HG02840 (cell line): ENCODE measurements around the gene LIN37.
A peak's percentile ranks its signal among the peaks of the same experiment; 100 is the strongest.

Experiments used
- ATAC-seq: cut with Tn5 transposase; IDR thresholded peaks from one replicate; pipeline ENCODE4 v1.9.1; 2021; ENCODE audit warnings: mild to moderate bottlenecking, moderate library complexity, moderate number of reproducible peaks; ENCODE audit not compliant: unreplicated experiment, low FRiP score

The LIN37 gene

DNA sequence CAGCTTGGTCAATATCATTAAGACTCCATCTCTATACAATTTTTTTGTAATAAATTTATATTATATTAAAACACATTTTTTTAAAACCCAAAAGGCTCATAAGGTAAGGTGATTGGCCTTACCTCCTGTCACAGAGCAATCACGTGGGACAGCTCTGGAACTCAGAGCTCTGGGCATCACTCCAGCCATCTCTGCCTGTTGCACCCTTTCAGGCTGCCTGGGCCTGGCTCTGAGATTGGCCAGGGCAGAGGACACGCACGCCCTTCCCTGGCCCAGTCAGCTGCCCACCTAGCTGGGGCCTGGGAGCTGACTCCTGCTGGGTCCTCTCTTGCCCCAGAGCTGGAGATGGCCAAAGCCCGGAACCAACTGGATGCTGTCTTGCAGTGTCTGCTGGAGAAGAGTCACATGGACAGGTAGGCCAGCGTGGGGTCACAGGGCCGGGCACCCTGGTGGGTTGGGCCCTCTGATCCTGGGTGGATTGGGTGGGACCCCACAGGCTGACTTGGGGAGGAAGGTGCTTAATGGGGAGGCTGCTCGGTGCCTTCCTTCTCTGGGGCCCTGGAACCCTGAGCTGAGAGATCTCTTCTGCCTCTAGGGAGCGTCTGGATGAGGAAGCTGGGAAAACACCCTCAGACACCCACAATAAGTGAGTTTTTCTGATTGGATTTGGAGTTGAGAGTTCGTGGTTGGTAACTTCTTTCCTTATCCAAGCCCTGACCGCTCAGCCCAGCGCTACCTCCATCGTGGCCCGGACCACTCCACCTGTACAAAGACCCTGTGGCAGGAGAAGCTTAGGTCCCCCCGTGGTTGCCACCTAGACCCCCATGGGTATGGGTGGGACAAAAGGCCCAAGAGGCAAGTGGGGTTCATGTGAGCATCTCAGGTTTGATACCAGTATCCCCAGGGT is 3.7 kb downstream of the LIN37 start:
- no peak for ATAC-seq

DNA sequence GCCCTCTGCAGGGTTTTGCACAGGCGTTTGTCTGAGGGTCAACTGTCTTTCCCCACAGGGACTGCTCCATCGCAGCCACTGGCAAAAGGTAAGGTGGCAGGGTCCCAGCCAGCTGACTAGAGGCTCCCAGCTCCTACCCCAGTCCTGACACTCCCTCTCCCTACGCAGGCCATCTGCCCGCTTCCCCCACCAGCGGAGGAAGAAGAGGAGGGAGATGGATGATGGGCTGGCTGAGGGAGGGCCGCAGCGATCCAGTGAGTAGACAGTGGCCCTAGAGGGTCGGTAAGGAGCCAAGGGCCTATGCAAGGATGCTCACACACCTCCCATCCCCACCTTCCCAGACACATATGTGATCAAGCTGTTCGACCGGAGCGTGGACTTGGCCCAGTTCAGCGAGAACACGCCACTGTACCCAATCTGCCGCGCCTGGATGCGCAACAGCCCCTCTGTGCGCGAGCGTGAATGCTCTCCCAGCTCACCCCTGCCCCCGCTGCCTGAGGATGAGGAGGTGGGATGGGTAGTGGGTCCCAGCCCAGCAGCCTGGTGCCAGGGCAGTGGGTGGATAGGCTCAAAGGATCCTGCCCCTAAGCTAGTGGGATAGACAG is 4.5 kb downstream of the LIN37 start:
- no peak for ATAC-seq

DNA sequence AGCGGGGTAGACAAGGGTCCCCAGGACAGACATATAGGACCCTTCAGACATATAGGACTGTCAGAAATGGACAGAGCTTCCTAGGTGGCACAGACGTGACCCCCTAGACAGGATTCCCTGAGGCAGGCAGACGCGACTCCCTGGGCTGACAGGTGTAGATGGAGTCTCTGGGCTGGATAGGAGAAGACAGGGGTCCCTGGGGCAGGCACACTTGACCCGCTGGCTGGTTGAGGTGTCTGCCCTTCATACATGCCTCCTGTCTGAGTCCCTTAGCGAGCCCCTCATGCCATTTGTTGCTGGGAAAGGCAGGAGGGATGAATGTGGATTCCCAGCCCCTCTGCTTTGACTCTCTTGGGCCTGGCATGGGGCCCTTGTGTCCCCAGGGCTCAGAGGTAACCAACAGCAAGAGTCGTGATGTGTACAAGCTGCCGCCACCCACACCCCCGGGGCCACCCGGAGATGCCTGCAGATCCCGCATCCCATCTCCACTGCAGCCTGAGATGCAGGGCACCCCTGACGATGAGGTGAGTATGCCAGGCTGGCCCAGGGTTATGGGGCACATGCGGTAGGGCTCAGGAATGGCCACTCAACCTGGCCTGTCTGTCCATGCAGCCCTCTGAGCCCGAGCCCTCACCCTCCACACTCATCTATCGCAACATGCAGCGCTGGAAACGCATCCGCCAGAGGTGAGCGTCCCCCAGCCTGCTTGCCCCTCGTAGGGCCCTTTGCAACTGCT is 5.4 kb downstream of the LIN37 start:
- no peak for ATAC-seq

DNA sequence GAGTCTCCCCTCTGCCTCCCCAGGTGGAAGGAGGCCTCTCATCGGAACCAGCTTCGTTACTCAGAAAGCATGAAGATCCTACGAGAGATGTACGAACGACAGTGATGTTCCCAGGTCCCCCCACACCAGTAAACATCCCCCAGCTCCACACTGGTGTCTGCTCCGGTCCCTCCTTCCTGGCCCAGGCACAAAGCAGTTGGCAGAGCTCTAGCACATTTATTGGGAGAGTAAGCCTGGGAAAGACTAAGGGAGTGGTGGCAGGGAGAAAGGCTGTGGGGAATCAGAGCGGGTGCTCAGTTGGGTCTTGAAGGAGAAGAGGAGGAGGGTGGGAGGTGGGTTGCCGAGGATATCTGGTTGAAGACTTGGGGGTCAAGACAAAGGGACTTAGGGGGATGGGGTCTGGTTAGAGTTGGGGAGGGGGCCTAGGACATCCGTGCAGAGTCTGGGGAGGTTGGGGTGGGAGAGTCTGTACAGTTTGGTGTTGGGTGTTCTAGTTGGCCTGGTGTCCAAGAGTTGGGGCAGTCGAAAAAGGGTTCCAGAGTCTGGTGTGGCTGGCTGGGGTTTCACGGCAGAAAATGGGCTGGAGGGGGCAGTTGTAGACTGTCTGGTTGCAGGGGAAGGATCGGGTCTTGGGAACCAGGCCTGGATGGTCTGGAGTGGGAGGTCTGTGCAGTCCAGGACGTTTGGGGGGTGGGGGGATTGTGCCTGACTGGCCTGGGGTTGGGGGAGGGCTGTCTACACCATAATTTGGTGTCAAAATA is 6.2 kb downstream of the LIN37 start:
- ATAC-seq, result no peak

DNA sequence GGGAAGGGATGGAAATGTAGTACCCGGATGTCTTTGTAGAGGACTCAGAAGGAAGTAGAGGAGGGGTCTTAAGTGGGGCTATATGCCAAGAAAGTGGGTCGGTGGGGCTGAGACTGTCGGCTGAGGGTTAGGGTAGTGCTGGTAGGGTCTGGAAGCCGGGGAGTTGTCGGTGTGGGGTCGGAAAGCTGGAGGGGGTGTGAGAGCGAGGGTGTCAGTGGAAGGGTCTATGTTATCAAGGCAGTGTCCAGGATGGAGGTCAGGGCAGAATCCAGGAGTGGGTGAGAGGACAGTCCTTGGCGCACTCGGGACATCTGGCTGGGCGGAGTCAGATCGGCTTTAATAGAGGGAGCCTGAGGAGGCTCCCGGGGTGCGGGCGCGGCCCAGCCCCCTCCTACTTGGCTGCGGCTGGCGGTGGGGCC is 6.8 kb downstream of the LIN37 start:
- ATAC-seq, result no peak

DNA sequence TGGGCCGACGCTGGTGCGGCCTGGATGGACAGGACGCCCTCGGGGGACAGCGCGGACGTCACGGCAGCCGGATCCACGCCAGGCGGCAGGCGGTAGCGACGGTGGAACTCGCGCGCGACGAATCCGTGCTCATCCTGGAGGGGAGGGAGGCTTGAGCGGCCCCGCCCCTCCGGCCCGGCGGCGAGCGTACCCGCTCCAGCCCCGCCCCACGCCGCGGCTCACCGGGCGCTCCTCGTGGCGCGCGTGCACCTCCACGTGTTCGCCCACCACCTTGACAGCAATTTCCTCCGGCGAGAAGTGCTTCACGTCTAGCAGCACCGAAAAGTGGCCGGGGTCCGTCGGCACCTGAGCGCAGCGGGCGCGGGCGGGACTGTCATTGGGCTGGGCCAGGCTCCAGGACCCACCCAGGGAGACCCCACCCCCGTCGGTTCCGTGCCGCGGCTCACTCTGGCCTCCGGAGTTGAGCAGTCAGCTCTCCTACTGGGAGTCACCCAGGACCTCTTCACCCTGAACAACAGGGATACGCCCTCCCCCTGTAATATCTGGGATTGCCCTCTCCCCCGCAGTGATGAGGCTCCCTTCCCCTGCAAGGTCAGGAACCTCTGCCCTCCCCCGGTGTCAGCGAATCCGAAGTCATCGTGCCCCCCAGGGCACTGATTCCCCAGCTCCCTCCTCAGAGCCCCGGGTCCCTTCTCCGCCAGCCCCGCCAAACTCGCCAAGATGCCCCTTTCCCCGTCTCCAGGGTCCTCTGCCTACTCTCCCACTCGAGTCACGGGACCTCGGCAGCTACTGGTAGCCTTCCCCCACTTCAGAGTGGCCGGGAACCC is 7.4 kb downstream of the LIN37 start:
- no peak for ATAC-seq

DNA sequence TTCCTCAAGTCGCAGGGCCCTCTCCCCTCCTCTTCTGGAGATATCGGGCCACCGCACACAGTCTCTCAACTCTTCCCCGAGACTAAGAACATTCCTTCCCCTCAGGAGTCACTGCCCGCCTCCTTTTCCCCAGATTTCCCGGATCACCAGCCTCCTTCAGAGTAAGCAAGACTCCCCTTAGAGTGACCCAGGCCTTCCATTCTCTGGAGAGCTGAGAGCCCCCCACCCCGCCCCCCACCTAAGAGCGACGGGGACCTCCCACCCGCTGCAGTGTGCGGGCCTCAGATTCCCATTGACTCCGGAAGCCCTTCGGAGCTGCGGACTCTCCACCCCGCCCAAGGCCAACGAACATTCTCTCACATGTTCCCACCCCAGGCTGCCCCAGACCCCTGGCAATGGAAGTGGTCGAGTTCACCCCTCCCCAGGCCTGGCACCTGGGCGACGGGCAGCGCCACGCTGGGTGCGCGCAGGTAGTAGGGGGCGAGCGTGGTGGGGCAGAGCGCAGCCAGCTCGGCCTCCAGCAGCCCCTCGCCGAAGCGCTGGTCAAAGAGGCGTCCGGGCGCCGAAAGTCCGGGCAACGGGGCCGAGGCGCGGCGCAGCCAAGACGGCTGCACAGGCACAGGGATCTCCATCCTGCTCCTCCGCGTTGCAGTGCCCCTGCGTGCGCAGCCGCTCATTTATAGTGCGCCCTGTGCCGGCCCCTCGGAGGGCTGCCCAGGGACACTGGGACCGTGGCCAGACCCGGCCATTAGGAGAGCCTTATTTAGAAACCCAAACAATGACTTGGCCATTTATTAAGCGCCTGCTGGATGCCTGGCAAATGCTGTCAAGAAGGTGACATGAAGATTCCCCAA is 8.2 kb downstream of the LIN37 start, which contains the start of gene HSPB6:
HSPB6 (minus strand) TSS at position 653 of the 854 bp plus-strand sequence; CDS start at position 632, 21 bp downstream.
- no peak for ATAC-seq

DNA sequence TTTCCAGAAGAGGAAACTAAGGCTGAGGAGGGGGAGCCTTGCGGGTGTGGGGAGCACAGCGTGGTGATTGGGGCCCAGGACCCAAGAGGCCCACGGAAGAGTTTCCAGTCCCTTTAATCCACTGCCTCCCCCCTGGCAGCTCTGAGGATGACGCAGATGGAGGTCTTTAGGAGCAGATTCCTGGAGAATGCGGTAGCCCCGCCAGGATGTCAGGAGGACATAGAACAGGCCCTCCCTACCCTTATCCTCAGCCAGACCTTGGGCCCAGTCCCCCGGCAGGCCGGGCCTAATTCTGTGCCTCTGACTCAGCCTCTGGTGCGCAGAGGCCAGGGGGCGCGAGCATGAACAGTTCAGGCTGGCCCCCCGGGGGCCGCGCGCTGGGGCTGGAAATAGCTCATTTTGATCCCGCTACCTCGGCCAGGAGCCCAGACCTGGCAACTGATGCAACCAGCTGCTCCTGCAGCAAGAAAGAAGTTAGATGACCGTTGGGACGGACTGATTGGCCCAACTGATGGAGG is 8.9 kb downstream of the LIN37 start:
- no peak for ATAC-seq

DNA sequence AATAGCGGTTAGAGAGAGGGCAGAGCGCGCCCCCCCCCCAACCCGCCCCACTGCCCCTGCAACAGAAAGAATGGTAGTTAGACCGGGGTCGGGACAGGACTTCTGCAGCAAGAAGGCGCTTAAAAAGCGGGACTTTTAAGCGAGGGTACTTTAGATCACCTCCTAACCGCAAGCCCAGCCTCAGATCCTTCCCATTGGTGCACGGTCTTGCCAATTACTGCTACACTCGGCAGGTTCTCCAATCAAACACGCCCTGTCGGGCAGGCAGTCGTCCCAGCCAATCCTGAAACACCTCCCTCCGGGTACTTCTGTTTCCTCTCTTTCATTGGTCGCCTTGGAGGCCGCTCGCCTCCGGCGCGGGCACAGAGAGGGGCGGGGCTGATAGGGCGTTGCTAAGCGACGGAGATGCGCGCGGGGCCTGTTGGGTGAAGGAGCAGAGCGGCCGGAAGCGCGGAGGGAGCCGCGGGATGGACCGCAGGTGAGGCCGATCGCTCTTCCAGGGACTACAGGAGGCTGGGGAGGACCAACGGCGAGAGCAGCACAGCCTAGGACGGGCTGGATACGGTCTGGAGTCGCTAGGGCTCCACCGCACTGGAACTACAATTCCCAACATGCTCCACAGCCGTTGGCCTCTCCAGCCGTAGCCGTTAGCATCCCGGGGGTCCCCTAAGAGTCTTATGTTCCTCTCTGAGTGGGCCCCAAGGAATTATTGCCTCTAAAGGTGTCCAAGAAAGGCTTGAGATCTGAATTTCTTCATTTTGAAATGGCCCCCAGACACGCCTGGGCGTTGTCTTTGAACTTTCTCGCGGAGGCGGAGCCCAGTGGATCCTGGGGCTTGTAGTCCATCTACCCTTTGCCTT is 9.6 kb downstream of the LIN37 start, which contains the start of gene PROSER3:
PROSER3 (plus strand) TSS at position 428 of the 860 bp plus-strand sequence; CDS start at position 468, 40 bp downstream.
- peak; percentile 93 for ATAC-seq

DNA sequence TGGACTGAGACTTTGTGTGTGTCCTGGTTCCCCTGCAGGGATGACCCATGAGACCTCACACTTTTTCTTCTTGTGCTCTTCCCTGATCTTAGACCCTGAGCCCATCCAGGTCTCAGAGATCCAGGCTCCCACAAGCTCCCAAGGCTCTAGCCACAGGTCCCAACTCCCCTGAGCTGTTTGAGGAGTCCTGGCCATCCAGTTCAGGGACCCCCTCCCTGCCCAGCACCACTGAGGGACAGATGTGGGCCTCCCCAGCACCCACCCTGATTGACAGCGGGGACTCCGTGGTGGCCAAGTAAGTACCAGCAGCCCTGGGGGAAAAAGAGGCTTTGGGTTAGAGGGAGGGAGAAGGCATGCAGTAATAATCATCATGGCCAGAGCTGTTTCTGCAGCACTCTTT is 11.3 kb downstream of the LIN37 start:
- no peak for ATAC-seq

DNA sequence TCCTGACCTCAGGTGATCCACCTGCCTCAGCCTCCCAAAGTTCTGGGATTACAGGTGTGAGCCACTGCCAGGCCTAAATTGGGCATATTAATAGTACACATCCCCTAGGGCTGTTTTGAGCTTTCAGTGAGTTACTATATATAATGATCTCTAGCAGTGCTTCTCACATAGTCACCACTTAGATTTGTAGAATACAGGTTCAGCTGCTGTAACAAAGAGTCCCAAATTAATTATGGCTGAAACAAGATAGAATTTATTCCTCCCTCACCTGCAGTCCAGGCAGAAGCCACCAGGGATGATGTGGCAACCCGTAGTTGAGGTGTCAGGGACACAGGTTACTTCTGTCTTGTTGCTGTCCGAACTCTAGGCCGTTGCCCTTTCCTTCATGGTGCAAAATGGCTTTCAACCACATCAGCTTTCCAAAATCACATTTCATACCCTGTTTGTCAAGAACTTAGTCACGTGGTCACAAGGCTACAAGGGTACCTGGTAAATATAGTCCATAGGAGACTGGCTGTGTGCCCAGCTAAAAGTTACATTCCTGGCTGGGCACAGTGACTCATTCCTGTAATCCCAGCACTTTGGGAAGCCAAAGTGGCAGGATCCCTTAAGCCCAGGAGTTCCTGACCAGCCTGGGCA is 12.5 kb downstream of the LIN37 start:
- ATAC-seq, result no peak

DNA sequence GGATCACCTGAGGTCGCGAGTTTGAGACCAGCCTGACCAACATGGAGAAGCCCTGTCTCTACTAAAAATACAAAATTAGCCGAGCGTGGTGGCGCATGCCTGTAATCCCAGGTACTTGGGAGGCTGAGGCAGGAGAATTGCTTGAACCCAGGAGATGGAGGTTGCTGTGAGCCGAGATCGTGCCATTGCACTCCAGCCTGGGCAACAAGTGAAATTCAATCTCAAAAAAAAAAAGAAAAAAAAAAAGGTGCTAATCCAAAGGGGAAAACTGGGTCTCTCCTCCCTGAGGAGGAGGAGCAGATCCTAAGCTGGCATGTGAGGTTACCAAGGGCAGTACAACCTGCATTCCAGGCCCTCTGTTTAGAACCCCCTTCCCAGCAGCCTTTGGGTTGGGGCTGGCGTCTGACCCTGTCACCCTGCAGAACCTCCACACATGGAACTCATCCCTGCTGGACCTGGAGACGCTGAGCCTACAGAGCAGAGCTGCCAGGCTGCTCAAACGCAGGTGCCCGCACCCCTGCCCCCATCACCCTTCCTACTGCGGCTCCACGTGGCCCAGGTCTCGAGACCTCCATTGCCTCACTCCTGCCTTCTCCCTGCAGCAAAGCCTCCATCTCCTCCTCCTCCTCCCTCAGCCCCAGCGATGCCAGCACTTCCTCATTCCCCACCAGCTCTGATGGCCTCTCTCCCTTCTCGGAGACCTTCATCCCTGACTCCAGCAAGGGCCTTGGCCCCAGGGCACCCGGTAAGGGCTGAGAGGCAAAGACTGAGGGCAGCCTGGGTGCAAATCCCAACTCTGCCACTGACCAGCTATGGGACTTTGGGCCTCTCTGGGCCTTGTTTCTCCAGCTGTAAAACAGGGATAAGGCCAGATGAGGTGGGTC is 16.3 kb downstream of the LIN37 start:
- ATAC-seq, result no peak

DNA sequence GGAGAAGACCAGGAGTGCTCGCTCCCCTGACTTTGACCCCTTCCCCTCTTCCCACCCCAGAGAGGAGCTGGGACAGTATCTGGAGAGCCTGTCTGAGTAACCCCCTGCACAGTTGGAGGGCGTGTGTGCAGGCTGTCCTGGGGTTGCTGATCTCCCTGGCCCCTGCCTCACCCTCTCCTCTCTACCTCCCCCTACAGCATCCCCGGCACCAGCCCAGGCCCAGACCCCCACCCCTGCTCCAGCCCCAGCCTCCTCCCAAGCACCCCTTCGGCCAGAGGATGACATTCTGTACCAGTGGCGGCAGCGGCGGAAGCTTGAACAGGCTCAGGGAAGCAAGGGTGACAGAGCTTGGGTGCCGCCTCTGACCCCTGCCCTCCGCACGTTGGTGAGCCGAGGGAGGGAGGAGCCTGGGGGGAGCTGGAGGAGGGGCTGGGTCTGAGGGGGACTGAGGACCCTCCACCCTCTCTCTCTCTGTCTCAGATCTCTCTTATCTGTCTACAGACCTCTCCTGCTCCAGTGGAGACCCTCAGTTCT is 18.3 kb downstream of the LIN37 start:
- ATAC-seq, result no peak

DNA sequence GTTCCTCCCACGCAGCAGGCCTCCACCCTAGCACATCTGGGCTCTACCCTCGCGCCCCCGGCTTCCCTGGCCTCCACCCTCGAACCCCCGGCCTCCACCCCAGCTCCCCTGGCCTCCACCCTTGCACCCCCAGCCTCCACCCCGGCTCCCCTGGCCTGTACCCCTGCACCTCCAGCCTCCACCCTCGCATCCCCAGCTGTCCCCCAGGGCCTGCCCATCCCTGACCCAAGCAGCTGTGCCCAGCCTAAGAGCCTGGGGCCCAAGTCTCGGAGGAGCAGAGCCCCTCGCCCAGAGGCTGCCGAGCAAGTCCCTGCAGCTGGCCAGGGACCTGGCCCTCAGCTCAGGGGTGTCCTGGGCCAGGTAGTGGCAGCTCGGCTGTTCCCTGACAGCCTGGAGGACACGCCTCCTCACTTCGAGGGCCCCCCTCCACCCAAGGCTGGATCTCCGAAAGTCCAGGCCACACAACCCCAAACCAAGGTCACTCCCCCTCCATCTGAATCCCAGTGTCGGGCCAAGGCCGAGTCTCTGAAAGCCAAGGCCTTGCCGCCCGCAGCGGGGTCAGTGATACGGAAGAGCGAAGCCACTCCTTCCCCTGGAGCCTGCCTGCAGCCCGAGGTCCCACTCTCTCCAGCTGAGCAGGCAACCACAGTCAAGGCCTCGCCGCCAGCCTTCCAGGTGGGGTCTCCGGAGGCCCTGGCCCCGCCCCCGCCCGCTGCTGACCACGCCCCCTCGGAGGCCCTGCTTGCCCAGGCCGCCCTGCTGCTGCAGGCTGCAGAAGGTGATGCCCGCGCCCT is 19.1 kb downstream of the LIN37 start:
- ATAC-seq, result no peak

DNA sequence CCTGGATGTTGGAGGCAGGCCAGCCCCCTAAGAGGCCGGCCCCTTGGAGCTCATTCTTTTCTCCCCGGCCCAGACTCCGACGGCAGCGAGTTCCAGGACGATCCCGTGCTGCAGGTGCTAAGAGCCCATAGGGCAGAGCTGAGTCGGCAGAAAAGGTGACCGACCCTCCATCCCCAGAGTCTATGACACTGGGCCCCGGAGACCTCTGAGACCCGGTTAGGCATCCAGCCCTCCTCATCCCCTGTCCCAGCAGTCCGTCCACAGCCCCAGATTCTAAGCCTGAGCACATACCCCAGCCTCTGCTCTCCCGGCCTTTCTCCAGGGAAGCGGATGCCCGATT is 19.7 kb downstream of the LIN37 start:
- ATAC-seq, result no peak
